ENCODE results near the gene RFX3.

DNA sequence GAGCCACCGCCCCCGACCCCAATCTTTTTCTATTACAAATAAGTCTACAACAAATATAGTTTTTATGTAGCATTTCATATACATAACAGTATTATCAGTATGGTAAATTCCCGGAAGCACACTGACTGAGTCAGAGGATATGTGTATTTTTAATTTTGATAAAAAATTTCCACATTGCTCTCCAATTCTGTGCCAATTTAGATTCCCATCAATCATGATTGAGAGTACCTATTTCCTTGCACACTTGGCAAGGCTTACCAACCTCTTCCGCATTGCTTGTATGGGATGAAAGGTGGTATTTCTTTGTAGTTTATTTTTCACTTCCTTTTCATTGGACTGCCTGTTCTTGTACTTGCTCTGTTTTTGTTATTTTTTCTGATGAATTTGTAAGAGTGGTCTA, 204.6 kb downstream of the RFX3 start:
- TF ChIP-seq POLR2A (IDR thresholded peaks at IDR 0.05) (no peak), POLR2AphosphoS5 (IDR thresholded peaks at IDR 0.05; ENCODE audit: insufficient read depth in 1 of 2, low read depth in 1 of 2) (peak in 1 of 2 donors; percentile 65)
- TF ChIP-seq, protein P1, sequence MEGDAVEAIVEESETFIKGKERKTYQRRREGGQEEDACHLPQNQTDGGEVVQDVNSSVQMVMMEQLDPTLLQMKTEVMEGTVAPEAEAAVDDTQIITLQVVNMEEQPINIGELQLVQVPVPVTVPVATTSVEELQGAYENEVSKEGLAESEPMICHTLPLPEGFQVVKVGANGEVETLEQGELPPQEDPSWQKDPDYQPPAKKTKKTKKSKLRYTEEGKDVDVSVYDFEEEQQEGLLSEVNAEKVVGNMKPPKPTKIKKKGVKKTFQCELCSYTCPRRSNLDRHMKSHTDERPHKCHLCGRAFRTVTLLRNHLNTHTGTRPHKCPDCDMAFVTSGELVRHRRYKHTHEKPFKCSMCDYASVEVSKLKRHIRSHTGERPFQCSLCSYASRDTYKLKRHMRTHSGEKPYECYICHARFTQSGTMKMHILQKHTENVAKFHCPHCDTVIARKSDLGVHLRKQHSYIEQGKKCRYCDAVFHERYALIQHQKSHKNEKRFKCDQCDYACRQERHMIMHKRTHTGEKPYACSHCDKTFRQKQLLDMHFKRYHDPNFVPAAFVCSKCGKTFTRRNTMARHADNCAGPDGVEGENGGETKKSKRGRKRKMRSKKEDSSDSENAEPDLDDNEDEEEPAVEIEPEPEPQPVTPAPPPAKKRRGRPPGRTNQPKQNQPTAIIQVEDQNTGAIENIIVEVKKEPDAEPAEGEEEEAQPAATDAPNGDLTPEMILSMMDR (IDR thresholded peaks at IDR 0.05), result no peak
